ENCODE data around the gene WIPI1. TPM values are rescaled to one million over a fixed set of nuclear protein-coding genes. Genes with fewer than 3 reads are reported as not detected.

WIPI1 gene
- total RNA-seq, 1 donor from 2014 or later: 37.3 TPM

DNA sequence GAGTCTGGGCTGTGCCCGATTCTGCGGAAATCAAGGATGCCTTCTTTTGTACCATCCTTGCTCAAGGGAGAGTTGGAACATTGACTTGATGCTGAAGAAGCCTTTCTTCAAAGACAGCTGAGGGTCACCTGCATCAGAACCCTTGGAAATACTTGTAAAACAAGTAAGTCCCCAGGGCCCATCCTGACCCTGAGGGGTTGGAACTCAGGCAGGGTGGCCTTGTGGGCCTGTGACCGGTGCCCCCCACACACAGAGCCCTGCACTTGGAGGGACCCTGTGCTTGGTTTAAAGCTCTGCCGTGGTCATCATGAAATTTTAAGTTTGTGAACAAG lies 56.9 kb downstream of the WIPI1 start:
- Histone ChIP-seq H3K36me3 (no peaks in the 10 kb centered on the region), H3K4me1 (peaks cover 14% of the 10 kb centered on the region), H3K4me3 (no peak overlapping the region), H3K27me3 (no peaks in the 10 kb centered on the region), H3K27ac (peak overlapping the region; percentile 72), H3K9me3 (no peaks in the 10 kb centered on the region)
- TF ChIP-seq POLR2AphosphoS5 (IDR thresholded peaks at IDR 0.05; ENCODE audit: insufficient read depth in 1 of 2, low read depth in 1 of 2) (no peak), POLR2A (IDR thresholded peaks at IDR 0.05) (no peak), CTCF (IDR thresholded peaks at IDR 0.05) (no peak)
- intact Hi-C loops (cut with DNase I): no loop called here
- DNase-seq (ENCODE audit: extremely low spot score in 2 of 2): peak in 1 of 2 donors; percentile 80

GRCh38 chr17:68399638-68400403 lies 57.5 kb downstream of the WIPI1 start:
- no peaks in the 10 kb centered on the region for H3K27me3 ChIP-seq
- H3K4me3 ChIP-seq: peak overlapping the region in 1 of 2 donors; percentile 10
- TF ChIP-seq POLR2AphosphoS5 (IDR thresholded peaks at IDR 0.05; ENCODE audit: insufficient read depth in 1 of 2, low read depth in 1 of 2): peak in 1 of 2 donors; percentile 61
- TF ChIP-seq CTCF (IDR thresholded peaks at IDR 0.05): no peak
- intact Hi-C loops (cut with DNase I): no loop called here
- no peaks in the 10 kb centered on the region for H3K9me3 ChIP-seq
- H3K4me1 ChIP-seq: peaks cover 14% of the 10 kb centered on the region
- H3K36me3 ChIP-seq: peaks cover 0 to 3% of the 10 kb centered on the region in 2 donors
- peak overlapping the region; percentile 72 for H3K27ac ChIP-seq
- peak in 1 of 2 donors; percentile 85 for DNase-seq (ENCODE audit: extremely low spot score in 2 of 2)

- Histone ChIP-seq H3K27me3 (no peaks in the 10 kb centered on the region), H3K4me3 (peak overlapping the region in 1 of 2 donors; percentile 10), H3K4me1 (peaks cover 14% of the 10 kb centered on the region), H3K27ac (peak overlapping the region; percentile 72), H3K36me3 (peaks cover 0 to 4% of the 10 kb centered on the region in 2 donors), H3K9me3 (no peaks in the 10 kb centered on the region)
- TF ChIP-seq POLR2AphosphoS5 (IDR thresholded peaks at IDR 0.05; ENCODE audit: insufficient read depth in 1 of 2, low read depth in 1 of 2) (no peak), POLR2A (IDR thresholded peaks at IDR 0.05) (no peak), CTCF (IDR thresholded peaks at IDR 0.05) (peak; percentile 35 to 76 (median 51))
- intact Hi-C loops (cut with DNase I): no loop called here
- DNase-seq (ENCODE audit: extremely low spot score in 2 of 2): peak in 1 of 2 donors; percentile 85
Measured at GRCh38 chr17:68398691-68399637, 58.3 kb downstream of the WIPI1 start.

- no peak for TF ChIP-seq CTCF (IDR thresholded peaks at IDR 0.05)
- TF ChIP-seq POLR2AphosphoS5 (IDR thresholded peaks at IDR 0.05; ENCODE audit: insufficient read depth in 1 of 2, low read depth in 1 of 2): no peak
- no peak for TF ChIP-seq POLR2A (IDR thresholded peaks at IDR 0.05)
- peak in 1 of 2 donors; percentile 72 for DNase-seq (ENCODE audit: extremely low spot score in 2 of 2)
- Histone ChIP-seq H3K4me3 (no peak overlapping the region), H3K27ac (no peak overlapping the region), H3K9me3 (no peaks in the 10 kb centered on the region), H3K27me3 (no peaks in the 10 kb centered on the region), H3K4me1 (peaks cover 14% of the 10 kb centered on the region), H3K36me3 (peaks cover 0 to 4% of the 10 kb centered on the region in 2 donors)
- intact Hi-C loops (cut with DNase I): no loop called here
Measured at GRCh38 chr17:68397108-68397536, 60.2 kb downstream of the WIPI1 start.
